CD14-positive monocyte (primary cell): ENCODE data around the gene CTSD. TPM values are rescaled to one million over a fixed set of nuclear protein-coding genes. Genes with fewer than 3 reads are reported as not detected.

Source experiments
- DNase-seq, 3 donors: peaks; one replicate each; pipeline ENCODE4 v3.0.0-alpha.2; 2011 to 2022
- H2AFZ ChIP-seq: 2 replicates; pipeline ENCODE4 v1.6.0; 2012; ENCODE audit warnings: mild to moderate bottlenecking, low read depth, low read length, inconsistent platforms; ENCODE audit not compliant: insufficient read depth, poor library complexity, severe bottlenecking
- H3K27ac ChIP-seq, 2 donors: 1 replicate in 1 of 2; 2 replicates in 1 of 2; pipeline ENCODE4 v1.5.1; 2012 to 2013; ENCODE audit warnings: low read length in 2 of 2, control low read depth in 1 of 2, inconsistent platforms in 1 of 2, low read depth in 1 of 2, mild to moderate bottlenecking in 1 of 2
- H3K27me3 ChIP-seq, 2 donors: one replicate each; pipeline versions ENCODE4 v1.6.0 to v1.6.1; 2011 to 2013; ENCODE audit warnings: low read length in 2 of 2; ENCODE audit not compliant: control insufficient read depth in 2 of 2, insufficient read depth in 2 of 2
- H3K36me3 ChIP-seq, 2 donors: replicated peaks in 1 of 2; 1 replicate in 1 of 2; 2 replicates in 1 of 2; pipeline versions ENCODE4 v1.5.1 to v1.6.1; 2012 to 2013; ENCODE audit warnings: low read length in 2 of 2, control low read depth in 1 of 2, inconsistent platforms in 1 of 2, mild to moderate bottlenecking in 1 of 2; ENCODE audit not compliant: insufficient read depth in 2 of 2, control insufficient read depth in 1 of 2
- H3K4me1 ChIP-seq, 2 donors: 1 replicate in 1 of 2; 2 replicates in 1 of 2; pipeline versions ENCODE4 v1.5.1 to v1.6.1; 2012 to 2013; ENCODE audit warnings: low read length in 2 of 2, control low read depth in 1 of 2, inconsistent platforms in 1 of 2, mild to moderate bottlenecking in 1 of 2, moderate library complexity in 1 of 2; ENCODE audit not compliant: insufficient read depth in 2 of 2, control insufficient read depth in 1 of 2
- H3K4me2 ChIP-seq: replicated peaks from 2 replicates; pipeline ENCODE3; 2012; ENCODE audit warnings: low read length, moderate library complexity, mild to moderate bottlenecking; ENCODE audit not compliant: poor library complexity, severe bottlenecking; ENCODE audit errors: extremely low read depth
- H3K4me3 ChIP-seq, 3 experiments: fragments of 200-600 bp in 1 of 3; sonication (generic) in 1 of 3; replicated peaks in 1 of 3; 1 replicate in 2 of 3; 2 replicates in 1 of 3; pipeline ENCODE4 v1.5.1; 2011 to 2013; ENCODE audit warnings: low read length in 3 of 3, mild to moderate bottlenecking in 3 of 3, control low read depth in 2 of 3, low read depth in 2 of 3, inconsistent platforms in 1 of 3, moderate library complexity in 1 of 3
- H3K79me2 ChIP-seq: 2 replicates; pipeline ENCODE4 v1.6.0; 2012; ENCODE audit warnings: mild to moderate bottlenecking, control low read depth, inconsistent platforms, low read length, moderate library complexity; ENCODE audit not compliant: insufficient read depth
- H3K9ac ChIP-seq: 2 replicates; pipeline ENCODE4 v1.6.0; 2017; ENCODE audit warnings: low read length, mild to moderate bottlenecking; ENCODE audit not compliant: insufficient read depth, poor library complexity, severe bottlenecking
- H3K9me3 ChIP-seq, 2 donors: replicated peaks in 1 of 2; 1 replicate in 1 of 2; 2 replicates in 1 of 2; pipeline versions ENCODE4 v1.5.1 to v1.6.1; 2012 to 2013; ENCODE audit warnings: low read length in 2 of 2, control low read depth in 1 of 2; ENCODE audit not compliant: control insufficient read depth in 1 of 2, insufficient read depth in 1 of 2
- H4K20me1 ChIP-seq: 2 replicates; pipeline ENCODE4 v1.6.0; 2012; ENCODE audit warnings: mild to moderate bottlenecking, low read length, control low read depth, moderate library complexity; ENCODE audit not compliant: insufficient read depth
- H3K27ac Mint-ChIP-seq, 7 donors: one replicate each; pipeline ENCODE4 v1.8.0; 2020; ENCODE audit warnings: mild to moderate bottlenecking in 7 of 7, mixed read lengths in 7 of 7, moderate library complexity in 6 of 7, inconsistent platforms in 2 of 7
- H3K27me3 Mint-ChIP-seq, 3 donors: one replicate each; pipeline ENCODE4 v1.8.0; 2021 to 2022; ENCODE audit warnings: low read depth in 3 of 3, mild to moderate bottlenecking in 3 of 3, mixed read lengths in 3 of 3, moderate library complexity in 3 of 3, inconsistent platforms in 1 of 3
- H3K36me3 Mint-ChIP-seq, 2 donors: one replicate each; pipeline ENCODE4 v1.8.0; 2020; ENCODE audit warnings: mixed read lengths in 2 of 2, inconsistent platforms in 1 of 2, mild to moderate bottlenecking in 1 of 2
- H3K4me1 Mint-ChIP-seq: one replicate; pipeline ENCODE4 v1.8.0; 2020; ENCODE audit warnings: mild to moderate bottlenecking, mixed read lengths
- H3K4me3 Mint-ChIP-seq, 2 donors: one replicate each; pipeline ENCODE4 v1.8.0; 2020; ENCODE audit warnings: mild to moderate bottlenecking in 2 of 2, mixed read lengths in 2 of 2, moderate library complexity in 1 of 2
- H3K9me3 Mint-ChIP-seq, 7 donors: one replicate each; pipeline ENCODE4 v1.8.0; 2020 to 2022; ENCODE audit warnings: mixed read lengths in 7 of 7, mild to moderate bottlenecking in 6 of 7, moderate library complexity in 6 of 7, inconsistent platforms in 2 of 7
- CTCF ChIP-seq: fragments of 200-600 bp; IDR thresholded peaks from one replicate; pipeline ENCODE4 v1.8.0; 2022; ENCODE audit warnings: antibody characterized with exemption, mild to moderate bottlenecking
- WGBS: methylation state at CpG from one replicate; pipeline ENCODE4 v1.1.5; 2013; ENCODE audit warnings: missing lambda C conversion rate; ENCODE audit not compliant: insufficient coverage; 5-methylcytosine and 5-hydroxymethylcytosine counted together
- intact Hi-C, 2 donors: fragments of 100-400 bp; cut with micrococcal nuclease; formaldehyde crosslinking; loops; one replicate each; pipeline versions ENCODE4 v1.15.0 to v1.15.1; 2023
- polyA plus RNA-seq, 3 donors: library from polyadenylated mRNA; depleted of rRNA in 1 of 3; unstranded in 2 of 3; stranded (reverse) in 1 of 3; fragments of 300-500 nt in 2 of 3; fragments of >200 nt in 1 of 3; fragmentation: Illumina TruSeq in 2 of 3; gene quantifications; 1 replicate in 2 of 3; 2 replicates in 1 of 3; pipeline ENCODE4 v1.2.3, GENCODE V29; 2012 to 2021

CTSD gene
- polyA plus RNA-seq, 3 donors: 835 to 1,372 (median 855) TPM

- Histone ChIP-seq H3K27ac (no peak overlapping the region), H4K20me1 (no peaks in the 10 kb centered on the region), H3K4me3 (no peak overlapping the region), H3K9ac (no peak overlapping the region), H3K36me3 (no peaks in the 10 kb centered on the region), H3K79me2 (no peaks in the 10 kb centered on the region), H3K4me2 (no peak overlapping the region), H2AFZ (no peak overlapping the region), H3K27me3 (peaks cover 12 to 34% of the 10 kb centered on the region in 2 donors), H3K4me1 (peaks cover 8 to 12% of the 10 kb centered on the region in 2 donors), H3K9me3 (no peaks in the 10 kb centered on the region)
- H3K4me3 Mint-ChIP-seq: no peak overlapping the region
- peaks cover 15% of the 10 kb centered on the region for H3K4me1 Mint-ChIP-seq
- no peaks in the 10 kb centered on the region for H3K36me3 Mint-ChIP-seq
- no peak overlapping the region for H3K27ac Mint-ChIP-seq
- WGBS: 50% methylated on average over 6 of the region's 11 CpGs
- no peak for TF ChIP-seq CTCF
- peak in 1 of 3 donors; percentile 37 for DNase-seq
- intact Hi-C loops: no loop called here
- peaks cover 0 to 9% (median 0%) of the 10 kb centered on the region in 7 donors for H3K9me3 Mint-ChIP-seq
- H3K27me3 Mint-ChIP-seq: peaks cover 27 to 56% (median 40%) of the 10 kb centered on the region in 3 donors
Observed at GRCh38 chr11:1727096-1727690, 36.5 kb downstream of the CTSD start.

- H3K36me3 Mint-ChIP-seq: no peaks in the 10 kb centered on the region
- H3K27ac ChIP-seq: no peak overlapping the region
- H3K9ac ChIP-seq: no peak overlapping the region
- H3K79me2 ChIP-seq: no peaks in the 10 kb centered on the region
- peaks cover 0 to 2% (median 0%) of the 10 kb centered on the region in 7 donors for H3K9me3 Mint-ChIP-seq
- H3K4me1 ChIP-seq: no peaks in the 10 kb centered on the region
- no peaks in the 10 kb centered on the region for H3K9me3 ChIP-seq
- no peaks in the 10 kb centered on the region for H3K27me3 ChIP-seq
- DNase-seq: no peak
- intact Hi-C loops: no loop called here
- 91% methylated on average over 3 of the region's 8 CpGs for WGBS
- no peak overlapping the region for H3K4me2 ChIP-seq
- no peak overlapping the region for H3K4me3 ChIP-seq
- H4K20me1 ChIP-seq: no peaks in the 10 kb centered on the region
- no peak for TF ChIP-seq CTCF
- no peaks in the 10 kb centered on the region for H3K36me3 ChIP-seq
- peaks cover 9 to 15% (median 10%) of the 10 kb centered on the region in 3 donors for H3K27me3 Mint-ChIP-seq
- no peak overlapping the region for H3K27ac Mint-ChIP-seq
- peaks cover 2% of the 10 kb centered on the region for H3K4me1 Mint-ChIP-seq
- no peak overlapping the region for H3K4me3 Mint-ChIP-seq
- no peak overlapping the region for H2AFZ ChIP-seq
Observed at GRCh38 chr11:1719781-1720180, 43.9 kb downstream of the CTSD start.
